GM19099 (cell line): ENCODE results near the gene LURAP1L.

Experiments used
- POLR2A ChIP-seq: IDR thresholded peaks from 3 replicates; pipeline ENCODE4 v1.6.1; 2011; ENCODE audit warnings: low read depth; ENCODE audit not compliant: insufficient read length; ENCODE audit errors: extremely low read depth

The LURAP1L gene

DNA sequence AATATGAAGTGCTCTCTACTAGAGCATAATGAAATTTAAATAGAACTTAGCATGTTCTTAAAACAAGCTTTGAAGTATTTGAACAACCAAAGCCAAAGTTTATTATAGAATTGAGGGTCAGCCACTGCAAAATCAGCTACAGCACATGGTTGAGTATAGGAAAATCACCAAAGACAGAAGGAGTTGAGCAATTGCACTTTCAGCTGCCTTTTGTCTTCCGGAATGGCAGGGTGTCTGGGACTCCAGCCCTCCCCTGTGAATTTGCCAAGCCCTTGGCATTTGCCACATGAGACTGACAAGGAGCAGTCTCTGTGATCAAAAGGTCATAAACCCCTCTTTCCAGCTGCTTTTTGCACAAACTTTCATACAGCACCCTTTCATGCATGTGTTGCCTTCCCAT is 8.5 kb upstream of the LURAP1L start:
- no peak for TF ChIP-seq POLR2A

DNA sequence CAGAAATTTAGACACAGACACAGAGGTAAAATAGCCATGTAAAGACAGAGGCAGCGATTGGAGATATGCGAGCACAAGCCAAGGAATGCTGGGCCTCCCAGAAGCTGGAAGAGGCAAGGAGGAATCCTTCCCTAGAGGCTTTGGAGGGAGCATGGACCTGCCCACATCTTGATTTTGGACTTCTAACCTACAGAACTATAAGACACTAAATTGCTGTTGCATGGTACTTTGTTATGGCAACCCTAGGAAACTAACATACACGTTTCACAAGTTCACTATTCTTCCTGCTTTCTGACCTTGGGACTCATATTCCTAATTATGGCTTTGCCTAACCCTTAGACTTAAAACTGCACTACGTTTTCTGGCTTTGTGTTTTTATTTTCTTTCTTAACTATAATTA is 4.6 kb upstream of the LURAP1L start:
- no peak for TF ChIP-seq POLR2A

DNA sequence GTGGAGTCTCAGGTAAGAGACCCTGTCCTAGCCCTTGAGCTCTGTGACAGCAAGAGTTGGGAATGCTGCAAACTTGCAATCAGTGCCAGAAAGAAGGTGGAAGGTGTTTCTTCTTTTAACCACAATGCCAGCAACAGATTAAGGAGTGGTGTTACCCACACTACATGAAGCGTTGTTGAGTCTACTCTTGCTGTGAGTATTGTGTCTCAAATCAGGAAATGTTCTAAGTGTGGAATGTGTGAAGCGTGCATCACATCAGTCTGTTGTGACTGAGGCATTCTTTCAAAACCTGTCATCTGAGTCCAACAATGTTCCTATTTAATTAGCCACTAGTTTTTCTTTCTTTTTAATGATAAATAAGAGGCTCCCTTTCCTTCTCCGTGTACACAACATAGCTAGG is 2.9 kb upstream of the LURAP1L start:
- no peak for TF ChIP-seq POLR2A

DNA sequence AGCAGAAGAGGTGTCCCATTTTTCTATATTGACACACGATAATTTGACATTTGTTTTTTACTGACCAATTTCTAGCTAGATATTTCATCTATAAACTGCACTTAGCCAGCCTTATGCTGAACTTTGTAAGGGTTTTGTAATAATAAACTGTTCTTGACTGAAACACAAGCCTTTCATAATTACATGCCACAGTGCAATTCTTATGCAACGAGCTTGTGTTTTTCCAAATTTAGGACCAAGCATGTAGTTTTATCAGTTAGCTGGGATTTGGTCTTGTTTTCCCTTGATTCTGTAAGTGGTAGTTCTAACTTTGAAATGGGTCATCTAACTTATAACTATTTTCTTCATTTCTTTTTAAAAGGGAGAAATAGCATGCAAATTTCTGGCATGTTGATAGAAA is 1.3 kb upstream of the LURAP1L start:
- no peak for TF ChIP-seq POLR2A

DNA sequence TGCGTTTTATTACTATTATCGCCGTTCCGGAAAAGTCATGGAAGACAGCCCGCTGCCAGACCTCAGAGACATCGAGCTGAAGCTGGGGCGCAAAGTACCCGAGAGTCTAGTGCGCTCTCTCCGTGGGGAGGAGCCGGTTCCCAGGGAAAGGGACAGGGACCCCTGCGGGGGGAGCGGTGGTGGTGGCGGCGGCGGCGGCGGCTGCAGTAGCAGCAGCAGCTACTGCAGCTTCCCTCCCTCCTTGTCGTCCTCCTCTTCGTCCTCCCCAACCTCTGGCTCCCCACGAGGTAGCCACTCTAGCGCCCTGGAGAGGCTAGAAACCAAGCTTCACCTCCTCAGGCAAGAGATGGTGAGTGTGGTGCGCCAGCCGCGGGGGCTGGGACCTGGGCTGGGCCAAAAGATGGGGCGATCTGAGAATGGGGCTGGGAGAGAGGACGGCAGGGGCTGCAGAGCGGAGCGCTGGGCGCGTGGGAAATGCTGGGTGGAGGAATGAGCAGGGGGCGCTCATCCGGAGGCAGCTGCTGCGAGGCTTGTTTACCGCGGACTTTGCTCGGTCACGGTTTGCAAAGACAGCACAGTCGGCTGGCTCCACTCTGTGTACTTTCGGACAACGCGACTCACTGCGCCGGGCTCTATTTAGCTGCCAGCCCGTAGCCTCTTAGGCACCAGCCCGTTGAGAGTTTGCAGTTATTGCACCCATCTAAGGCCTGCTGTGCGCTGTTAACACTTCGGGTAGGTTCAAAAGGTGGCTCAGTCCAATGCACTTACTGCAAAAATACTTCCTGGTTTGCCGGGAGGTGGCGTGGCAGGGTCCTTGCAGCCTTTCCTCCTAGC is 1.1 kb downstream of the LURAP1L start:
- no peak for TF ChIP-seq POLR2A

DNA sequence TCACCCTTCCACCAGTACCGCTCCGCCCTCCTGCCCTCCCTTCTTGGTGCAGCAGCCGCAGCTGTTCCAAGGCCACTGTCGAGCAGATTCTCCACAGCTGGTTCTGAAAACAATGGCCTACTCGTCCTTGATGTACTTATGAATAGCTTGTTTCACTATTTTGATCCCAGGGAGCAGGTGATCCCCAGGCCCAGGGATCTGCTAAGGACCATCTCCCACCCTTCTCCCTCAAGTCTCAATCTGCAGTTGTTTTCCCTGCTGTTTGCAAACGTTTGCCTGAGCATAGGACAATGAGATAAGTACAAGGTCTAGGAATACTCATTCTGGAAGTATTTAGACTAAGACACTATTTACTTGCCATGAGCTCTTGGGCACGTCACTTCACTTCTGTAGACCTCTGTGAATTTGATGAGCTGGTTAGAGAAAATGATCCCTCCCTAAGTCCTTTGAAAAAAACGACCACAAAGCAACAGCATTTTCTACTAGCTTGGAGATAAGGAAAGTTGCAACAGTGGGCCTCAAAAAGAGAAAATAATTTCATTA is 1.8 kb downstream of the LURAP1L start:
- TF ChIP-seq POLR2A: no peak

DNA sequence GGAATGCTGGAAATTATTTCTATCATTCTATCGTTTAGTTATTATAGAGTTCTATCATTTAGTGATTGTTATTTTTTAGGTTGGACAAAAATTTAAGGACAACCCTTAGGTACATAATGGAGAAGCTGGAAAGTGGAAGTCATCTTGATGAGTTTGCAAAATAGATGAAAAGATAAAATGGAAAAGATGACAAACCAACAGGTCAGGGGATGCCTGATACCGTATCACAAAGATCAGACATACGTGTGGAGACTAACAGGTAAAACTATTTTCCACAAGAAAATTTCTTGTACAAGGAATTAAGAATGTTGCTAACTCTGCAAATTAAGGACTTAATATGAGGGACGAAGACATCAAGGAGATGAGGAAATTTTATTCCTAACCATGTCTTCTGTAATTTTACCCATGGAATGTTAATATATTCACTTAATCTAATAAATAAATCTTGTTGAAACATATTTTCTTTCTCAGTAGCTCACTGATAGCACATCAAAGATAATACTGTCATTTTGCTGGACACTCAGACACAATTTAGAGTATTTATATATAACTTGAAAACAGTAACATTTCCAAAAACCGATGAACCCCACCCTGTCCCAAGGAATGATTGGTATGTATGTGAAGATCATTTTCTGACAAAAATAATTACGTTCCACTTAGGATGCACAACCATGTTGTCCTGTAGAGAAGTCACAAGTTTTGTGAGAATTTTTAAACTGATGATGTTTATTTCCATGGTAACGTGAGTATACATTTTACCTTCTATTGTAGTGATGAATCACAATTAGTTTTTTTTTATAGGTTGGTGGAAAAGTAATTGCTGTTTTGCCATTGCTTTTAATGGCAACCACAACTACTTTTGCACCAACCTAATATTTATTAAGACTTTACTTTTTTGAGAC is 2.6 kb downstream of the LURAP1L start:
- TF ChIP-seq POLR2A: no peak

DNA sequence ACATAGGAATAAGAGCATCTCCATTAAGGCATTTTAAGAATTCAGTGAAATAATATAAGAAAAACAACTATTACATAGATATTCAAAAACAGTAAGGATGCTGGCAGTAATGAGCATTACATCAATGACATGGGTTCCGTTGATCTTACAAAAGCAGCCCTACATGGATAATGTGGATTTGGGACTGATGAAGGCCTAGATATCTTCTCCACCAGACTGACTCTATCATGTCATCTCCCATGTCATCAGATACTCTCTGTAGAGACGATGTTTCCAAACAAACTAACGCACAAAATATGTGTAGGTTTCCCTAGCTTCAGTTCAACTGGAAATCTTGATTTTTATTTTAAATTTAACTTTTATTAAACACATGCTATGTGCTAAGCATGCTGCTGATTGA is 3.6 kb downstream of the LURAP1L start:
- no peak for TF ChIP-seq POLR2A

DNA sequence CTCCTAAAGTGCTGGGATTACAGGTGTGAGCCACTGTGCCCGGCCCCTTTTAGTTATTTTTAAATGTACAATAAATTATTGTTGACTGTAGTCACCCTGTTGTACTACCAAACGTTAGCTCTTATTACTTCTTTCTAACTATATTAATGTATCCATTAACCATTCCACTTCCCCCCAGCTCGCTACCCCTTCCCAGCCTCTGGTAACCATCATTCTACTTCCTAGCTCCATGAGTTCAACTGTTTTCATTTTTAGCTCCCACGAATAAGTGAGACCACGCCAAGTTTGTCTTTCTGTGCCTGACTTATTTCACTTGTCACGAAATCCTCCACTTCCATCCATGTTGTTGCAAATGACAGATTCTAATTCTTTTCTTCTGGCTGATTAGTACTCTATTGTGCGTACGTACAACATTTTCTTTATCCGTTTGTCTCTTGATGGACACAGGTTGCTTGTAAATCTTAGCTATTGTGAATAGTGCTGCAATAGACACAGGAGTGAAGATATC is 6.5 kb downstream of the LURAP1L start:
- no peak for TF ChIP-seq POLR2A

DNA sequence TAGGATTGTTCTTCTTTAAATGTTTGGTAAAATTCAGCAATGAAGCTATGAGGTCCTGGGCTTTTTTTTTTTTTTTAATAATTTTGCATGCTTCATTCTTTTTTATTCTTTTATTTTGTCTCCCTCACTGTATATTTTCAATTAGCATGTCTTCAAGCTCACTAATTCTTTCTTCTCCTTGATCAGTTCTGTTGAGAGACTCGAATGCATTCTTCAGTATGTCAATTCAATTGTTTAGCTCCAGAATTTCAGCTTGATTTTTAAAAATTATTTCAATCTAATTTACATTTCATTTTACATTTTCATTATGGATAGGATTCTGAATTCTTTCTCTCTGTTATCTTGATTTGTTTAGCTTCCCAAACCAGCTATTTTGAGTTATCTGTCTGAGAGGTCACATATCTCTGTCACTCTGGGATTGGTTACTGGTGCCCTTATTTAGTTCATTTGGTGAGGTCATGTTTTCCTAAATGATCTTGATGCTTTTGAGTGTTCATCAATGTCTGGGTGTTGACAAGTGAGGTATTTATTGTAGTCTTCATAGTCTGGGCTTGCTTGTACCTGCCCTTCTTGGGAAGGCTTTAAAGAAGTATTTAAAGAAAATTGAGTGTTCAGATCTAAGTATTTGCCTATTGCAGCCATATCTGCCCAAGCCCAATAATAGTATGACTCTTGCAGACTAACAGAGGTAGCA is 9.1 kb downstream of the LURAP1L start:
- no peak for TF ChIP-seq POLR2A

DNA sequence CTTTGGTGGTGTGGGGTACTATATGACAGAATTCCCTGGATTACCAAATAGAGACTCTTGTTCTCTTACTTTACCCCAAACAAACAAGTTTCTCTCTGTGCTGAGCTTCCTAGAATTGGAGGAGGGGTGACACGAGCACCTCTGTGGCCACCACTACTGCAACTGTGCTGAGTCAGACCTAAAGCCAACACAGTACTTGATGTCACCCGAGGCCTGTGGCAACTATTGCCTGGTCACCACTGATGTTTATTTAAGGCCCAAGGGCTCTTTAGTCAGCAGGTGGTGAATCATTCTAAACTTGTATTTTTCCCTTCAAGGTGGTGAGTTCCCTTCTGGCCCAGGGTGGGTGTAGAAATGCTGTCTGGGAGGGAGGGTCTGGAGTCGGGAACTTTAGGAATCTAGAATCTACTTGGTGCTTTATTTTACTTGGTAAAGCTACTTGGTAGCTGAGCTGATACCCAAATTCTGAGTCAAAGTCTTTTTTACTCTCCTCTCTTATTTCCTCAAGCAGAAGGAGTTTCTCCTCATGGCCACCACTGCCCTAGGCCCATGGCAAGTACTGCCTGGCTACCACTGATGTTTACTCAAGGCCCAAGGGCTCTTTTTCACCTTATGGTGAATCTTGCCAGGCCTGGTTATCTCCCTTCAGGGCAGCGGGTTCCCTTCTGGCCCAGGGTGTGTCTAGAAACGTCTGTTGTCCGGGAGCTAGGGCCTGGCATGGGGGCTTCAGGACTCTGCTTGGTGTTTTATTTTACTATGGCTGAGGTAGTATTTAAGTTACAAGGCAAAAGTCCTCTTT is 9.8 kb downstream of the LURAP1L start:
- no peak for TF ChIP-seq POLR2A

DNA sequence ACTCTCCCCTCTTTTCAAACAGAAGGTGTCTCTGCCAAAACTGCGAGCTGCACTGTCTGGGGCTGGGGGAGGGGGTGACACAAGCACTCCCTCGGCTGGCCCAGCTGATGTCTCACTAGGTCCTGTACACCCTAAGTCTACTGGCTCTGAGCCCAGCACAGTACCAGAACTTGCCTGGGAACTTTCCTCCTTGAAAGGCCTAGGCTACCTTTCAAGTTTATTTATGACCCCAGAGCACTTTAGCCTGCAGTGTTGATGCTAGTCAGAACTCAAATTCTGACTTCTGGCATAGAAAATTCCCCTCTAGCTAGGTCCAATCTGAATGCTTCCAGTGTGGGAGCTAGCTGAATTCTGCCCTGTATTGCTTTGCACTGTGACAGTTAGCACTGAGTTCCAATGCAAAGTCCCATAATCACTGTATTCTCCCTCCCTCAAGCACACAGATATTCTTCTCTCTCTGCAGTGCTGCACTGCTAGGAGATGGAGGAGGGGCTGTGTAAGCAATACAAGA is 10.5 kb downstream of the LURAP1L start:
- no peak for TF ChIP-seq POLR2A

DNA sequence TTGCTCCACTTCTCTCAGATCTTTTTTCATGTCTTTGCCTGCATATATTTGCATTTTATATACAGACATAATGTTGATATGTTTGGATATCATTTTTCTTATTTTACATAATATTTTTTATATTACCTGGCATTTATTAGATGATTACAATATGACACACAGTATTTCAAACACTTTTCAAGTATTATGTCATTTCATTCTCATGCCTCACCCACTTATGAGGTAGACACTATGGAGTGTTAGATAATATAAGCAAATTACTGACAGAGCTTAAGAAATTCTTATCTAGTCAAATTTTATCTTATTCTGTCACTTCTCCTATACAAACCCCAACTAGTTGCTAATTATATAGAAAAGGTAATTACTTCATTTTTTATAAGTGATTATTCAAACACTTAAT is 11.1 kb downstream of the LURAP1L start:
- TF ChIP-seq POLR2A: no peak

DNA sequence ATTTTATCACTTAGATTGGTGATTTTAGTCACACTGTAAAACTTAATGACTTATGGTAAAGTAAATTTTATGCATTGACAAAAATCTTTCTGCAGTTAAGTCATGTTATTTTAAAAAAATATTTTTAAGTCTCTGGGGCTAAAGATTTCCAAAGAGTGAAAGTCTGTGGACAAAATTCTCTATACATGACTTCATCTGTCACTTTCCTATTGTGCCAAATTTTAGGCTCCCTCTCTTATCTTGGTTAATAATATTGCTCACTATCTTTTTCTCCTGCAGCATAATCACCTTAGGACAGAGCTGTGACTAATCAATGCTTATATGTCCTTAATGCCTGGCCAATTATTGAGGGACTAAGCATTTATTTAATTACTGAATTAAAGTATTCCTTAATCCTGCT is 15.2 kb downstream of the LURAP1L start:
- no peak for TF ChIP-seq POLR2A
